IPS-18a (cell line): ENCODE measurements around the gene MCAM.

Experiments used
- H3K27ac ChIP-seq: one replicate; pipeline ENCODE4 v1.5.1; 2013; ENCODE audit warnings: low read length
- H3K27me3 ChIP-seq: one replicate; pipeline ENCODE4 v1.6.1; 2013; ENCODE audit warnings: mild to moderate bottlenecking, low read length; ENCODE audit not compliant: control insufficient read depth, insufficient read depth
- H3K36me3 ChIP-seq: one replicate; pipeline ENCODE4 v1.6.1; 2013; ENCODE audit warnings: low read depth, low read length; ENCODE audit not compliant: control insufficient read depth
- H3K4me1 ChIP-seq: one replicate; pipeline ENCODE4 v1.6.1; 2013; ENCODE audit warnings: low read depth, low read length; ENCODE audit not compliant: control insufficient read depth
- H3K4me3 ChIP-seq: one replicate; pipeline ENCODE4 v1.5.1; 2013; ENCODE audit warnings: low read length
- H3K9ac ChIP-seq: one replicate; pipeline ENCODE4 v1.6.1; 2013; ENCODE audit warnings: mild to moderate bottlenecking, low read length, moderate library complexity
- H3K9me3 ChIP-seq: one replicate; pipeline ENCODE4 v1.6.1; 2013; ENCODE audit warnings: low read depth, low read length; ENCODE audit not compliant: control insufficient read depth

The MCAM gene

DNA sequence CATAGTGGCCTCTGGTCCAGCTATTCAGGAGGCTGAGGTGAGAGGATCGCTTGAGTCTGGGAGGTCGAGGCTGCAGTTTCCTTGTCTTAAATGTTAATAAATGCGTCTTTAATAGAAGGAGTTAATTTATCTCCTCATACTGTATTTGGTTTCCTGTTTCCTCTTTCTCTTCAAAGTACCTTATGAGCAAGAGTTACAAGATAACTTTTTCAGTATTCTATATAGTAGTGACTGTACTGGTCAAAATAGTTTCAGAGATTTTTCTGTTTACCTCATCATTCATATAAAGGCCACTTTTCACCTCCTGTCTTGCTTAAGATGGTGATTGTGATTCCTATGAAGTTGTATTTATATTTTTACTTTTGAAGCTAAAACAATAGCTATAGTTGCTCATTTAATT lies 50.9 kb downstream of the MCAM start:
- Histone ChIP-seq H3K9ac (no peak overlapping the region), H3K36me3 (no peaks in the 10 kb centered on the region), H3K4me3 (no peak overlapping the region), H3K27me3 (no peaks in the 10 kb centered on the region), H3K4me1 (no peaks in the 10 kb centered on the region), H3K9me3 (no peaks in the 10 kb centered on the region), H3K27ac (no peak overlapping the region)

DNA sequence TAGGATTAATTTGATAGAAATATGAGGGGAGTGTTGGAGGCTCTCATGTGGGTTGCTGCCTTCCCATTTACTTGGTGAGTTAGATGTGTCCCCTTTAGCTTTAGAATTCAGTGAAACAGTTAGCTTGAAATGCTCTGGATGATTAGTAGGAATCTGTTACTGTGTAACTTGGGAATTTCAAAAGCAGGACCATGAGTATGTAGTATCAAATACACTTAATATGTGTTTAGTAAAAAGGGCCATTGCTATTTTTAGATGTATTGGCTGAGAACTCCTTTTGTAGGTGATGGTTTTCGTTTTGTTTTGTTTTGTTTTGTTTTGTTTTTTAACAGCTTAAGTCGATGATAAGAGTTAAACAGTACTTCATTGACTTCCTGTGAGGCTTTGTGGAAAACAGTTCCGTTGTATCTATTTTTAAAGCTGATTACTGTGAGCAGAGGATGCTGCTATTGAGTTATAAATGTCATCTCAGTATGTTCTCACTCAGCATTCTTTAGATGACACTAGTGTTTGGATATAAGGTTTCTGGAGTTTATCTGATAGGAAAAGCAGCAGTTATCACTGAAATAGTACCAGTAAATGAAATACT lies 53.5 kb downstream of the MCAM start:
- no peak overlapping the region for H3K27ac ChIP-seq
- no peak overlapping the region for H3K4me3 ChIP-seq
- H3K27me3 ChIP-seq, result no peaks in the 10 kb centered on the region
- H3K36me3 ChIP-seq, result no peaks in the 10 kb centered on the region
- H3K9ac ChIP-seq, result no peak overlapping the region
- no peaks in the 10 kb centered on the region for H3K9me3 ChIP-seq
- no peaks in the 10 kb centered on the region for H3K4me1 ChIP-seq

DNA sequence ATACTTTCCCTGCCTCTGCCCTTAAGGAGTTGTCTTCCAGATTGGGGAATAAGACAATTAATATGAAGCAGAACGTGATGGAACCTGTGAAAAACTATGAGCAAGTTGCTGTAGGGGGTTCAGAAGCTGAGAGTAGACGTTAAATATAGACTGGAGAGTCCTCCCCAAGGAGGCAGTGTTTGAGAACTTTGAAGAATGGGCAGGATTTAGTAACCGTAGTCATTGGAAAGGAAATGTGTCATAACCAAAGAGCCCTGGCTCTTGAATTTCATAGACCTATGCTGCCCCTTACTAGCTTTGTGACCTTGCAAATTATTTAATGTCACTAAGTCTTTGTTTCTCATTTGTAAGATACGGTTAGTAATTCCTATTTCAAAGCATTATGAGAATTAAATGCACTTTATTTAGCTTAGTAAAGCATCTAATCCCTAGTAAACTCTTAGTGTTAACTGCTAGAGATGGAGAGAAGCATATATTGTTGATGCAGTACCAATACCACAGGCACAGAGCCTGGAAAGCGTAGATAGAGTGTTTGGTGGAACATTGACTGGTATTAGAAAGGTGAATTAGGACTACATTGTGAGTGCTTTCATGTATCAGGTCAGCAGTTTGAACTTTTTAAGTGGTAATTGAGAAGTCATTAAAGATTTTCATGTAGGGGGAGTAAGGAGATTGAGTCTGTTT lies 54.1 kb downstream of the MCAM start:
- no peaks in the 10 kb centered on the region for H3K27me3 ChIP-seq
- no peaks in the 10 kb centered on the region for H3K9me3 ChIP-seq
- no peaks in the 10 kb centered on the region for H3K36me3 ChIP-seq
- no peak overlapping the region for H3K9ac ChIP-seq
- H3K4me1 ChIP-seq, result no peaks in the 10 kb centered on the region
- peak overlapping the region; percentile 15 for H3K27ac ChIP-seq
- H3K4me3 ChIP-seq, result no peak overlapping the region

DNA sequence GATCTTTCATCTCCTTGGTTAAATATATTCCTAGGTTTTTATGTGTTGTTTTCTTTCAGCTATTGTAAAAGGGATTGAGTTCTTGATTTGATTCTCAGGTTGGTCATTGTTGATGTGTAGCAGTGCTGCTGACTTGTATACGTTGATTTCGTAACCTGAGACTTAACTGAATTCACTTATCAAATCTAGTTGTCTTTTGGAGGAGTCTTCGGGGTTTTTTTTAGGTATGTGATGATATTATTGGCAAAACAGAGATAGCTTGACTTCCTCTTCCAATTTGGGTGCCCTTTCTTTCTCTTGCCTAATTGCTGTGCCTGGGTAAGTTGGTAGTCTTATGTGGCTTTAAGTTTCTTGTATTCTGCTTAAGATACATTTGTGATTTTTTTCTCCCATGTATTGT lies 57.9 kb downstream of the MCAM start:
- no peak overlapping the region for H3K4me3 ChIP-seq
- H3K36me3 ChIP-seq, result no peaks in the 10 kb centered on the region
- H3K27ac ChIP-seq, result no peak overlapping the region
- no peaks in the 10 kb centered on the region for H3K9me3 ChIP-seq
- no peak overlapping the region for H3K9ac ChIP-seq
- H3K27me3 ChIP-seq, result no peaks in the 10 kb centered on the region
- no peaks in the 10 kb centered on the region for H3K4me1 ChIP-seq
